Neural cell (in vitro differentiated cells): ENCODE measurements around the gene IGFBPL1.

ENCODE experiments used
- CTCF ChIP-seq: fragments of 450-650 bp; IDR thresholded peaks from 2 replicates; pipeline ENCODE4 v1.5.1; 2014; ENCODE audit warnings: antibody characterized with exemption, mild to moderate bottlenecking, moderate library complexity; ENCODE audit not compliant: poor library complexity, severe bottlenecking
- EZH2 ChIP-seq: fragments of 200-600, 300-800 bp; shearing (Covaris generic), sonication (generic); IDR thresholded peaks from 2 replicates; pipeline ENCODE4 v1.6.1; 2014; ENCODE audit warnings: antibody characterized with exemption, low read length, borderline replicate concordance, mild to moderate bottlenecking; ENCODE audit not compliant: insufficient read depth, poor library complexity, severe bottlenecking
- REST ChIP-seq: IDR thresholded peaks from 2 replicates; pipeline ENCODE4 v1.6.1; 2012; ENCODE audit warnings: borderline replicate concordance

GRCh38 chr9:38422555-38423260, 1.5 kb downstream of the IGFBPL1 start:
- TF ChIP-seq REST (no peak), CTCF (peak; percentile 10), EZH2 (no peak)
